ENCODE data around the gene FCER1G.

FCER1G gene

DNA sequence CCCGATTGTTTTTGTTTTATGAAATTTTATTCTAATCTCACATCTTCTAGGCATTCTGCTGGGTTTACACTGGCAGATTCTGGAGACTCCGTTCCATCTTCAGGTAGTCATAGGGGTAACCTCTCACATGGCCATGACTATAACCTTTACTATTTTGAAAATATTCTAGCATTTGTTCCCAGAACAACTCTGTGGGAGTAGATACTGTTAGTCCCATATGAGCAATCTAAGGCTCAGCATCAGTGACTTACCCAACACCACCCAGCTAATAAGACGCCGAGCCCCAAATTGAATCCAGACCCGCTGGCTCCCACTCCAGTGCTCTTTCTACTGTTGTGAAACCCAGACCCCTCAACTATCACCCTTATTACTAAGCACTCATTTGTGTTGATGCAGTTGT is 26.1 kb upstream of the FCER1G start:
- DNase-seq, result no peak

DNA sequence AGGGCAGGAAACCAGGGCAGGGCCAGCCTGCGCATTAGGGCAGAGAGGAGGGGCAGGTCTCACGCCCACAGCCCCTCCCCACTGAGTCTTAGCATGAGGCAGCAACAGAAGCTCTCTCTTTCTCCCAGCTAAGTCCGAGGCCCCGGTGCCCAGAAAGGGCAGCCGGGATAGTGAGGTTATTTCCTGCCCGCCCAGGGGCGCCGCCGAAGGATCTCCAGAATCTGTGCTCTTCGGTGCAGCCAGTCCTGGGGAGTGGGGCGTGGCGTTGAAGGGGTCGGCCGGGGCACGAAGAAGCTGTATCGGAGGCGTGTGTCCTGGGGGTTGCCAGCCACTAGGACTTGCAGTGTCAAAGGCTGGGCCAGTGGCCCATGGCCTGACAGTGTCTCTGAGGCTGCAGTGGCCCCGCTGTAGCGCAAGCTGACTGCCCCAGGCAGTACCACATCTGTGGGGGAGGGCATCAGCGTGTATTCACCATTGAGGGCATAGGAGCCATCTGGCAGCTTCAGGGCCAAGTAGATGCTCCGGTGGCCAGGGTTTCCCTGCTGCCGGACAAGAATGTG is 24.1 kb upstream of the FCER1G start:
- DNase-seq, result no peak

DNA sequence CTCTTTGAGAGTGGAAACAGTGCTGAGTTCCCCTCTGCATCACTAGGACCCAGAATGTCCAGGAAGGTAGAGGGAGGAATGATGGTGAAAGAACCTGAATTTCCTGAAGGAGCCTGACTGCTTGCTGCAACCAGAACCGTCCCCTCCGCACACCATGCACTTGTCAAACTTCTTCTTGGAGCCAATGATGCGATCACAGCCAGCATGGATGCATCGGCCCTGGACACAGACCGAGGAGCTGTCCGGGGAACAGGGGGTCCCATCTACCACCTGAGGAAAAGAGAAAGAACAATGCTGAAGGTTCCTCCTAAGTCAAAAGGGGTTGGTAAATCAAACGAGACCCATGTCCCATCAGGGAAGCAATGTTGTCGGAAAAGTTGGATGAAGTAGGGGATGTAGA is 23.1 kb upstream of the FCER1G start:
- DNase-seq, result no peak

DNA sequence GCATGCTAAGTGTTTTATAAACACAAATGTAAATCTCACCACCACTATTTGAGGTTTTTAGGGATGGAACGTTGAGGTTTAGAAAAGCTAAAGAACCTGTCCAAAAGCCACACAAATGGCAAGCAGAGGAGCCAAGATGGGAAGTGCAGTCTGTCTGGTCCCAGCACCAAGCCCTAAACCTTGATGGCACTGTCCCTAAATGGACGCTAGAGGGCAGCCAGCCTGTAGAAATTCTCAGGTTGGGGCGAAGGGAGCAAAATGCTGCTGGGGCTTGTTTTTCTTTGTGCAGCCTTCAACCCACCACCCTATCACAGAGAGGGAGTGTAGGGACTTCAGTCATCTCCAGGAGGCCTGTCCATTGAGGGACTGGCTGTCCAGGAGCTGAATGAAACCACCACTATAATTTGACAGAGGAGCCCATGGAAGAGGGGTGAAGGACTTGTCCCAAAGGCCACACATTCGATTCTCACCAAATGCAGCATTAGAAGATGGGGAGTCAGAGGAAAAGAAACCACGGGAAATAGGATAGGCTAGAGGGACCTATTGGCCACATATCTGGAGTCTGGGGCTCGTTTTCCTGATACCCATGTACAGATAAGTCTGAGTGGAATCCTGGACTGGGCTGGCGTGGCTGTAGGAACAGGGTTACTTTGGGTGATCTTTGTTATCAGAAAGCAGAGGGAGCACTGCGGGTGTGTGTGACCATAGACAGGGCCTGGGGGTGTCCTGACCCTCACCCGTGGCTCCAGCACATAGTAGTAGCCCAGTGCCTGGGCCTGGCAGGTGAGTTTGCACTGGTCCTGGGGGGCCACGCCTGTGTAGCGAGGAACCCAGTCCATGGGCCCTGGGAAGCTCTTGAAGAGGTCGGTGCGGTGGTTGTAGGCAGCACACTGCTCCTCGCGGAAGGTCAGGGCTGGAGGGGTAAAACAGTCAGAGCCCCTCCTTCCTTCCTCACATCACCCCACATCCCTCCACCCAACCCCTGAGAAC is 22.3 kb upstream of the FCER1G start:
- DNase-seq, result peak; percentile 80

DNA sequence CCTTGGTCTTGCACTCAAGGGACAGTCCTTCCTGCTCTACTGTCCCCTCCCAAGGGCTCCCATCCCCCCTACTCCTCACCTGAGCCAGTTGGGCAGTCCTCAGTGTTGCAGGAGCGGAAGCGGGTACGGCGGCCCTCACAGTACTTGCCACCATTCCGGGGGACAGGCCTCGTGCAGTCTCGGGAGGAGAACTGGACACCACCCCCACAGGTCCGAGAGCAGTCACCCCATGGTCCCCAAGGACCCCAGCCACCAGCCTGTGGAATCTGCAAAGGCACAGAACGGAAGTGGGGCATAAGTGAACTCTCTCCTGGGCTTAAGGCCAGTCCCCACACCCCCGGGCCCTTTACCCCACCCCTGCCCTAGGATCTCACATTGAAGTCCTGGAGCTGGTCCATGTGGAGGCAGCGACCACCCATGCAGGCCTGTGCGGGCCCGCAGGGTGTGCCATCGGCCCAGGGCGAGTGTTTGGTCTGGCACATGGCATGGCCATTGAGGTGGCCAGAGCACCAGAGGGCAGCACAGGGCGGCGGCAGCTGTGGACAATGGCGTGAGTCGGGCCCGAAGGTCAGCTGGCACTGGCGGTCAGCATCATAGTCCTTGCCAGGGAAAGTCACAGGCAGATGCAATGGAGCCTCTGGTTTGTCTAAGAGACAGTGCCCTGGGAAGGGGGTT is 21.4 kb upstream of the FCER1G start:
- DNase-seq, result no peak

DNA sequence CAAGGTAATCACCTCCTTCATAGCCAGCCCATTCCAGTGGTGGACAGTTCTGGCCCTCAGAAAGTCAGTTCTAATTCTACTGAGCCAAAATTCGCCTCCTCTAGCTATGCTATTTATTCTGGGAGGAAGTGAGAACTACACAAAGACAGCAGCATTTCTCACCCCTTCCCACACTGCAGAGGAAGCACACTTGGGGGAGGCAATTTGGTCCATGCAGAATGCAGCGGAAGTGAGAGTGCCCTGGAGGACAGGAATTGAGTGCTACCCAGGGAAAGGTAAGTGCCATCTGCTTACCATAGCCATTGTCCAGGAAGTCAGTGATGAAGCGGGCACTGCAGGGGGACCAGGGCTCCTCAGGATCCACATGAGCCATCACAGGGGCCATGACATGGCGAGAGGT is 19.9 kb upstream of the FCER1G start:
- DNase-seq, result no peak

DNA sequence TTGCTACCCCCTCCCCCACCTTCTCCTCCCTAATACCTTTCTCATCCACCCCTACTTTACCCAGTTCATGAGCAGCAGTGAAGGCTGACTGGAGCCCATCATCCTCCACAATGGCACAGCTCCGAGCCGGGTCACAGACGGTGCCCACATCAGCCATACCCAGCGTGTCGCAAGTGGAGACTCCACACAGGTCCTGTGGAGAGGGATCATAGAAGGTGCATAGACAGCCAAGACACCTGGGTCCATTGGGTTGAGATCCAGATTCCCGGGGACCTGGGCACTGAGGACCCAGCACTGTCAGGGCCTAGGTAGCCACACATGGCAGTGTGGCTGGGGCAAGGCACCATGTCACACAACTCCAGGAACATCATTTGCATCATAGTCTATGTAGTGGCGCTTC is 19.0 kb upstream of the FCER1G start:
- DNase-seq, result no peak

DNA sequence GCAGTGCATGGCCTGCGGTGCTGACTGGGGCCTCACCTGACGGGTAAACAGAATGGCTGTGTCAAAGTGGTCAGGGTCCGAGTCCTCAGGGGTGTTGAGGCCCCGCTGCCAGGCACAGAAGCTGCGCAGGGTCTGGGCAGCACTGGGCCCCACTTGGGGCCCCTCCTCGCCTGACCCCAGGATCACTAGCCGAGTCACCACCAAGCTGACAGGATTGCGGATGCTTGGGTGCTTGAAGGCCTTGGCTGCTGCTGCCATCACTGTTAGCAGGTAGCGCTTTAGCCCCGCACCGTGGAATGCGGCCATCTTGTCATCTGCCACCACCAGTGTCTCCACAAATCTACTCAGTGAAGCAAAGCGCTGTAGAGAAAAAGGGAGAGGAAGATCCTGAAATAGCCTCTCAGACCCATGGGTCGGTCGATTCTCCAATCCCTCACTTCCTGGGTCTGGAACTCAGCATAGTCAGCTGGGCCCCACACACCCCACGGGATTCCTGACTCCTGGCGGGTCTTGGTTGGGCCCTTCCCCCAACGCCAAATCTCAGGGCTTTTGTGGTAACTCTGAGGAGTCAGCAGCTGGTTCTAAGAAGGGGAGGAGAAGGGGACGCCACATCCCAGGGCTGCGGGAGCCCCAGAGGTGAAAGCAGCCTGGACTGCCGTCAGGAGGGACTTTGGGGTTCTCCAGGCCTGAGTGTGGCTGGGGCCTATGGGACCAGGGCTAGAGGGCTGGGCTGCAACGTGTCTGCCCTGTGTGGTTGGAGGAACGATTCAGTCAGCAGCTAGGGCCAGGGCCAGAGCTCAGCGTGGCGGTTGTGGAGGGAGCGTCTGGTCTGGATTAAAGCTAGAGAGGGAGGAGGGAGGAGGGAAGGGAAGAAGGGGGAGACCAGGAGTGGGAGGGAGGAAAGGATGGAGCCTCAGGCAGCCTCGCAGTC is 18.3 kb upstream of the FCER1G start:
- no peak for DNase-seq

DNA sequence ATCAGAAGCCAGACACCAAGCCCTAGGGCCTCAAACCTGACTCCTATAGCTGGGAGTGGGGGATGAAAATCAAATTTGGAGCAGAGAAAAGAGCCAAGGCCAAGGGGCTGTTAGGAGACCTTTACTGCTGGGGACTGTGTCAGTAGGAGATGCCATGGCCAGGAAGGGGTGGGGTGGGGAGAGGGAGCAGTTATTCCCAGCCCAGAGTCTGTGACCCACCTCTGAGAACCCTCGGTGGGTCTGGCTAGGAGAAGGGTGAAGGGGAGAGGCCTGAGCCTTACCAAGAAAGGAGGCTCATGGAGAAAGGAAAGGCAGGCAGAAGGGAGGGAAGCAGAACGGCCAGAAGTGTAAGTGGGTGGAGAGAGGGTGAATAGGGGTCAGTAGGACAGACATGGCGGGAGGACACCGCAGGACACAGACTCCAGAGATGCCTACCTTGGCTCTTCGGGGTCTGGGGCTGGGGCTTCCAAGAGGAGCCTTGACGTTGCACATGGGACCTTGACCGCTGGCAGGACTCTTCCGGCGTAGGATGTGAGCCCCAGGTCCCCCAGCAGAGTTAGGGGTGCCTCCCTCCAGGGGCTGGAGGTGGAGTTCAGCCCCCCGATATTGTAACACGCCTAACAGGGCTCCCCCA is 17.4 kb upstream of the FCER1G start:
- no peak for DNase-seq

DNA sequence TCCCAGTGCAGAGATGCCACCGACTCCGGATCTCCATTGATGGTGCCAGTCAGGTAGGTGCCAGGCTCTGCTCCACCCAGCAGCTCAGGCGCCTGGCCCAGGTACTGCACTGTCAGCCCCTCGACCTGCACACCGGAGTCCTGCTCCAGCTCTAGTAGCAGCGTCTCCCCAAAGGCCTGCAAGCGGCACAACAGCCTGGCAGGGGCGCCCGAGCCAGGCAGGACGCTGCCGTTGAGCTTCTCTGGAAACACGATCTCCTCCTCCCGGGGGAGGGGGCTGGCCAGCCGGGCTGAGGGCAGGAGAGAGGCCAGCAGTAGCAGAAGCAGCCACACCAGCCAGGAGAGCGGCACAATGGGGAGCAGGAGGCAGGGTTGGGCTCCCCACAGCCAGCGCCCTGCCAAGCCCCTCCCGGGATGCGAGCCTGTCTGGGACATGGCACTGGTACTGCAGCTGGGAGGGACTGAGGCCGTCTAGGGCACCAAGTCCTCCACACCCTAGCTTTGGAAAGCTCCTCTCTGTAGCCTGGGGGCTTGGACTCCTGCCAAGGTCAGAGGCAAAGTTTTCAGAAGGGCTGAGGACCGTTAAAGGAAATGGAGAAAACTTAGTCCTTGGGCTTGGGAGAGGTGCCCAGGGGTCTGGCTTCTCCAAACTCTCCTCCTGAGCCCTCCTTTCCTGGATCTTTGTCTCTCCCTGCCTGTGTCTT is 16.8 kb upstream of the FCER1G start:
- DNase-seq, result no peak

DNA sequence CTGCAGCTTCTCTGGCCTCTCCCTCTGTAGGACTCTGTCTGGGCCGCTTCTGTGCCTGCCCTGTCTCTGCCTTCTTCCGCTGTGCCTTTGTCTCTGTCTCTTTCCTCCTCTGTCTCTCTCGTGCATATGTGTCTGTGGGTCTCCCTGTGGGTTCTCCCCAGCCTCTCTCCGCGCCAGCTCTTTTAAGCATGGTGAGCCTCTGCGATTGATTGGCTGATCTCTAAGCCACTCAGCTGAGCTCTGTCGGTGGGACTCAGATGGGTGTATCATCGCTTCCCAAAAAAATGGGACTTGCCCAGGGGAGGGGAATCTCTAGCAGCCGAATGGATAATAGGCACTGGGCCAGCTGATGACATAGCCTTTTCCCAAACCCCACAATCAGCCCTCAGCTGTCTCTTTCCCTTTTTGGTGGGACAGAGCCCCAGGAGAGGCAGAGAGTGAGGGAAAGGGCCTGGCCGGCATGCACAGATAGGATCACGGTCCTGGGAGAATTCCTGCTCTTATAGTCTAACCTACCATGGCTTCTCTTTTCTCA is 16.1 kb upstream of the FCER1G start, which contains the start of gene ADAMTS4:
TSS of gene ADAMTS4 (minus strand) at position 158 of the 535 bp plus-strand sequence. CDS start 427 bp downstream, outside the sequence.
- no peak for DNase-seq

DNA sequence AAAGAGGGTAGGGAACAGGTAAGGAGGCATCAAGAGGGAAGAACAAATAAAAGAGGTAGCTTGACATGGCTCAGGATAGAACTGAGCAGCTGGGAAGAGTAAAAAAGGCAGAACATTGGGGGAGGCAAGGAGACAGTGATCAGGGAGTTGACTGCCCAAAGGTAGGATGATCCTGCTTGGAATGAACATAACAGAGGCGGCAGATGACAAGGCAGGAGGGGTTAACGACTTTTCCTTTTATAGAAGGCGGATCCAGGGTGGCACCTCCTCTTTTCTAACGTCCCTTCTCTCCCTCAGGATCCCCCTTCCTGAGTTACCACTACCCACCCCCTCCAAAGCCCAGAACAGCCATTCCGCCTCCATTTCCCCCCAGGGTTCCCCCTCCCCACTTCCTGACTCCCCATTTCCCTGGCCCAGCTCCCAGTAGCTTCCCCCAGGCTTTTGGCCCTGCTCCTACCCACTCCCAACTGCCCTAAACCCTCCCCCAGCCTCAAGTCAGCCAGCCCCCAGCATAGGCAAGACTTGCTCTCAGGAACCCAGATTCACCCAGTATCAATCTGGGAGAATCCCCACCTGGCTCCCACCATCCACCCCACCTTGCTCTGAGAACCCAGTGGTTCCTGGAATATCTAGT is 15.5 kb upstream of the FCER1G start:
- DNase-seq, result no peak

DNA sequence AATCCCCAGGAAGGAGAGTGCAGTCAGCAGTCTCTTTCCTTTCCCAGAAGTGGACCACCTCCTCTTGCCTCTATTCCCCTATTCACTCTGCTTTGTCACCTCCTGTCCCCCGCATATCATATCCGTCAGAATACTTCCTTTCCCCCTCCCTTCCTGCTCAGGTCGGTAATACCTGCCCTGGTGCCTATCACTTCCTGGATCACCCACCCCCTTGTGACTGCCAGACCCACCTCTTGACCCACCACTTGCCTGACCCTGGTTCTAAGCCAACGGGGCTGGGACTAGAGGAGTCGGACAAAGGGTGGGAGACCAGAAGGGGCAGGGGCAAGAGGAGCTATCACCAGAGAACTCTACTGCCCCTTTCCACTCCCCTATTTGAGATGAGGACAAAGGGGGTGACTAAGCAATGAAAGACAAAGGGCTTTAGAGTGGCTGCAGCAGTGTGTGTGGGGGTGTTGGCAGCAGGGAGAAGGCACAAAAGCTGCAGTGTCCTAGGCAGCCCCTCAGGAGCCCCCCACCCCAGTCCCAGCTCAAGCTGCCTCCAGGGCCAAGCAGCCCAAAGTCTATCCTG is 14.6 kb upstream of the FCER1G start:
- peak; percentile 31 for DNase-seq

DNA sequence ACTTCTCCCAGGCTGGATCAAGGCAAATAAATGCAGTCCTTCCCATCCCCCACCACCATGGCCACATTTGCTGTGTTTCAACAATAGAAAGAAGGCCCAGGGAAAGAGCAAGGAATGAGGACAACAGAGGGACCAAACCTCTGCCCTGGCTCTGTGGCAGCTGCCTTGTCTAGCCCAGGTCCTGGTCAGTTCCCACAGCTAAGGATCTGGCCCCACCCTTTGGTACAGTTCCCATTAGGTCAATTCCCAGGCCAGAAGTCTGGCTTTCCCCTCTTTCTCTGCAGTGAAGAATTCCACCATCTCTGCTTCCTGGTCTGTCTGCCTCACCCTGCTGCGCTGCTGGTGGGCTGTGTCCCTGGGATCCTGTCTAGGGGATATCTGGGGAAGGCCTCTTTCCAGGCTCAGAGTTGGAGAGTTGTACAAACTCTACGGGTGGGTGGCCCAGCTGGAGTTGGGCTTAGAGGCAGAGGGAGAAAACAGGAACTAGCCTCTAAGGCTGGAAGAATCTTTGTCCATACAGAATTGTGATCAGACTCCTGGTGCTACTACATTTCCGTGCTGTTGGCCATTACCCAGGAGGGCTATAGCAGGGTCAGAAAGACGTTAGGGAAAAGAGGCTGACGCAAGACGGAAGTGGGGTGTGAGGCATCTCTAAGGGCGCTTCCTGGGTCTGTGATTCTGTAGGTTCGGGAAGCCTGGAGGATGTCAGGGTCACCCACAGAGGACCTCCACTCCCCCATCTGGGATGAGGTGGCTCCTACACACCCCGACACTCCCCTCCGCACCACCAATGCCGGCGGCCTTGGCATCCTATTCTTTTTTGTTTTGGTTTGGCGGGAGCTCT is 13.9 kb upstream of the FCER1G start:
- DNase-seq, result no peak

DNA sequence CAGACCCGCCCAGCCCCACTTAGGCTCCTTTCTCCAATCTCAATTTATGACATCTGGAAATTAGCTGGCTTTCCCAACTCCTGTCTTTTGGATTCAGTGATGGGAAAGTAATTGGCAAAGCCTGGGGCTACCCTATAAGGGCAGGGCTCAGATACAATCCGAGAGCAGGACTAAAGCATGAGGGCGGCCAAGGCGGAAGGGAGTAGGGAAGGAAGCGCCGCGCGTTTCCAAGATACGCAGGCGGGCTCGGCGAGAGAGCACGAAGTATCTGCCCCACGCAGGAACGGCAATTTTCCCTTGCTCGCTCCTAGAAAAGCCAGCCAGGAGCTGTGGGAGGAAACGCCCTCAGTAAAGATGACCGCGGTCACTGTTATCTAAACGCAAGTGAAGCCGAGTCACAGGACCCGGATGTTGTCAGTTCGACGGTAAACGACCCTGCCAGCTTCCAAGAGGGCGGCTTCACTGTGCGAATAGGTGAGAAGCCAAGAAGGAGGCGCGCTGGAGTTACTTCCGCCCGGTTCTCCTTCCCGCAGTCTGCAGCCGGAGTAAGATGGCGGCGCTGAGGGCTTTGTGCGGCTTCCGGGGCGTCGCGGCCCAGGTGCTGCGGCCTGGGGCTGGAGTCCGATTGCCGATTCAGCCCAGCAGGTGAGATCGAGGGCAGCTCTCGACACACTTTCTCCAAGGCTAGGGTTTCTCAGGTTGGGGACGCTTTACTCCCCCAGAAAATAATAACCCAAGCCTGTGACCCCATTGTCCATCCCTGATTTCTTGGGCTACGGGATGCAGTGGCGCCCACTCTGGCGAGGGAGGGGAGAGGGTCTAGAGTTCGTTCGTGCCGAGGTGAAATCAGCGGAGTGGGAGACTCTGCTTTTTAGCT is 13.0 kb upstream of the FCER1G start, which contains the start of gene NDUFS2:
TSS of gene NDUFS2 (plus strand) at position 532 of the 877 bp plus-strand sequence. CDS start at position 551, 19 bp downstream.
- peak; percentile 99 for DNase-seq

DNA sequence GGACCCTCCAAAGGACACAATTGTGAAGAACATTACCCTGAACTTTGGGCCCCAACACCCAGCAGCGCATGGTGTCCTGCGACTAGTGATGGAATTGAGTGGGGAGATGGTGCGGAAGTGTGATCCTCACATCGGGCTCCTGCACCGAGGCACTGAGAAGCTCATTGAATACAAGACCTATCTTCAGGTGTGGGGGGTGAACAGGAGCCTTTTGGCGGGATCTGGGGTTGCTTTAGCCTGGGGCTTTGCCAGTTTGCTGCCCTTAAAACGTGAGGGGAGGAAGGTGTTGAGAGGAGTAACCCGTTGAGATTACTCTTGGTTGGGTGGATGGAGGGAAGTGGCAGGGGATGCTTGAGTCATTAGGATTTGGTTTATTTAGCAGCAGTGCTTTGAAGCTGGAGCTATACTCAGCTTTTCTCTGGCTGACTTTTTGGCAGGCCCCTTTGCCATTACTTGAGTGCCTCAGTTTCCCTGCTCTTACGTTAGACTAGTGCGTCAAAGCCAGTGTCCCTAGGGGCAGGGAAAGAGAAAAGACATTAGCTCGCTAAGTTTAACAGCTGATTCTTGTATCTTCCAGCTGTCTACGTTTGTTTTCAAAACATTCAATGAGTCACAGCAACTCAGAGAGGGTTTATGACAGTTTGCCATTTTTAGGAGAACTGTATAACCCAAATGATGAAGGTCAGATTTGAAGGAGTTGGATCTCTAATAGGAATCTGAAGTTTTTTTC is 8.5 kb upstream of the FCER1G start:
- DNase-seq, result no peak

DNA sequence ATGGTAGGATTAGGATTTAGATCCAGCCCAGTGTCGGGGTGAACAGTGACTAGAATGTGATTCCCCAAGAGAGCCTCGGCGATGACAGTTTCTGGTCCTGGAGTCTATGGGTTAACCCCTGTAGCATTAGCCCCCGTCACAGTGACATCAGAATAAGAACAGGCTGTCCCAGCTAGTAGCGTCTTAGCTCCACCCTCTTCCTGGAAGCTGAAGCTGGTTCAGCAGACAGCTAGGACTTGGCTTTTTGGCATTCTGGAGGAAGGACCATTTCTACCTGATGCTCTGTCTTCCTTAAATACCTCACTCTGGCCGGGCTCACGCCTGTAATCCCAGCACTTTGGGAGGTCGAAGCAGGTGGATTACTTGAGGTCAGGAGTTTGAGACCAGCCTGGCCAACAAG is 7.9 kb upstream of the FCER1G start:
- DNase-seq, result no peak

Data from activated CD4-positive, alpha-beta T cell treated with anti-CD3 and anti-CD28 coated beads, Interleukin-2, amount 50 U/mL, for 16 hours (primary cell).